ENCODE results near the gene RALGAPA2.

Gene RALGAPA2

GRCh38 chr20:20629556-20630188, 82.8 kb downstream of the RALGAPA2 start:
- no peak for TF ChIP-seq CTCF (IDR thresholded peaks at IDR 0.05; ENCODE audit: low read depth, low read length)

GRCh38 chr20:20628314-20628713, 84.1 kb downstream of the RALGAPA2 start:
- no peak for DNase-seq (ENCODE audit: extremely low read depth, low read depth)
- no peak for TF ChIP-seq CTCF (IDR thresholded peaks at IDR 0.05; ENCODE audit: low read depth, low read length)

More at GRCh38 chr20:20629556-20630188, 82.8 kb downstream of the RALGAPA2 start:
- no peak for DNase-seq (ENCODE audit: extremely low read depth, low read depth)

GRCh38 chr20:20627471-20627870, 85.0 kb downstream of the RALGAPA2 start:
- no peak for TF ChIP-seq CTCF (IDR thresholded peaks at IDR 0.05; ENCODE audit: low read depth, low read length)
- DNase-seq (ENCODE audit: extremely low read depth, low read depth): no peak

GRCh38 chr20:20624914-20625313, 87.5 kb downstream of the RALGAPA2 start:
- no peak for TF ChIP-seq CTCF (IDR thresholded peaks at IDR 0.05; ENCODE audit: low read depth, low read length)
- no peak for DNase-seq (ENCODE audit: extremely low read depth, low read depth)

- no peak for TF ChIP-seq CTCF (IDR thresholded peaks at IDR 0.05; ENCODE audit: low read depth, low read length)
- DNase-seq (ENCODE audit: extremely low read depth, low read depth): no peak
These were observed 91.2 kb downstream of the RALGAPA2 start for GRCh38 chr20:20621195-20621594.

GRCh38 chr20:20614391-20614790, 98.1 kb downstream of the RALGAPA2 start:
- no peak for TF ChIP-seq CTCF (IDR thresholded peaks at IDR 0.05; ENCODE audit: low read depth, low read length)
- no peak for DNase-seq (ENCODE audit: extremely low read depth, low read depth)

- no peak for DNase-seq (ENCODE audit: extremely low read depth, low read depth)
- TF ChIP-seq CTCF (IDR thresholded peaks at IDR 0.05; ENCODE audit: low read depth, low read length): no peak
These were observed 100.2 kb downstream of the RALGAPA2 start for GRCh38 chr20:20612251-20612650.
